GM19025 (cell line): ENCODE measurements around the gene SOX6.
"Not testable (repeated sequence)": the region's sequence is repeated elsewhere in the genome, so short reads cannot be mapped to it uniquely, and the experiment has no call there.

Experiments
- ATAC-seq: cut with Tn5 transposase; IDR thresholded peaks from one replicate; pipeline ENCODE4 v1.9.1; 2021; ENCODE audit warnings: mild to moderate bottlenecking, low read depth, moderate library complexity; ENCODE audit not compliant: unreplicated experiment

Gene SOX6

DNA sequence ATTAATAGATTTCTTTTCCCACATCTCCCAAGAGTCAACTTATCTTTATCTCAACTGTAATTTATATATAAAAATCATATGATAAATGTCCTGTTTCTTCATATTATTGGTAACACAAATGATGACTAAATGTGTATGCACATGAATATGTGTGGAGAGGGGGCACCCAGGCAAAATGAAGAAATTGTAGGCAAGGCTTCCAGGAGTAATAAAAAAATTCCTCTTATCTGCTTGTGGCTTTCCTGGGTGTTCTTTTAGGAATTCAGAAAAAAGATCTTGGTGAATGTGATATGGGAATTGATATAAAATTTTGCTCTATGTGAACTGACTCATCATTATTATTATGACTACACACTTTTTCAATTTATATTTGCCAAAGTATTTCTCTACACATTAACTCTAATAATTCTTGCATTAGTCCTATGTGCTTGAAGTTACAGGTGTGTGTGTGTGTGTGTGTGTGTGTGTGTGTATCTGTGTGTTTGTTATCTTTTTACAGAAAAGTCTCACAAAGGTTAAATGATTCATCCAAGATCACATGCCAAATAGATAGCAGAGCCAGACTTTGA, 197.8 kb downstream of the SOX6 start:
- ATAC-seq: no peak

DNA sequence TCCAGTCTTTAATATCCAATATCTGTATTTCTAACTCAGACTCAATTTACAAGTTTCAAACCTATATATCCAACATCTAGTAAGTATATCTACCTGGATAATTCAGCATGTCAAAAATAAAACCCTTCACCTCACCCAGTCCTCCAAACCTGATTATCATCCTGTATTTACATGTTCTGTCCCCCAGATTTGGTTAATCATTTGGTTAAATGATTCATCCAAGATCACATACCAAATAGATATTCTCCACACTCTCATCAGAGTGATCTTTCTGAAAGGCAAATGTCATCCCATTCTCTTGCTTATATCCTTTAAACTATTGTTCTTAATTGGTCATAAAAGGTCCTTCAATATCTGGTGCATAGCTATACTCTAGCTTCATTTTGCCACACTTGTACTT, 199.0 kb downstream of the SOX6 start:
- ATAC-seq: no peak

- no peak for ATAC-seq
These were observed 200.9 kb downstream of the SOX6 start for GRCh38 chr11:16155448-16155847.

DNA sequence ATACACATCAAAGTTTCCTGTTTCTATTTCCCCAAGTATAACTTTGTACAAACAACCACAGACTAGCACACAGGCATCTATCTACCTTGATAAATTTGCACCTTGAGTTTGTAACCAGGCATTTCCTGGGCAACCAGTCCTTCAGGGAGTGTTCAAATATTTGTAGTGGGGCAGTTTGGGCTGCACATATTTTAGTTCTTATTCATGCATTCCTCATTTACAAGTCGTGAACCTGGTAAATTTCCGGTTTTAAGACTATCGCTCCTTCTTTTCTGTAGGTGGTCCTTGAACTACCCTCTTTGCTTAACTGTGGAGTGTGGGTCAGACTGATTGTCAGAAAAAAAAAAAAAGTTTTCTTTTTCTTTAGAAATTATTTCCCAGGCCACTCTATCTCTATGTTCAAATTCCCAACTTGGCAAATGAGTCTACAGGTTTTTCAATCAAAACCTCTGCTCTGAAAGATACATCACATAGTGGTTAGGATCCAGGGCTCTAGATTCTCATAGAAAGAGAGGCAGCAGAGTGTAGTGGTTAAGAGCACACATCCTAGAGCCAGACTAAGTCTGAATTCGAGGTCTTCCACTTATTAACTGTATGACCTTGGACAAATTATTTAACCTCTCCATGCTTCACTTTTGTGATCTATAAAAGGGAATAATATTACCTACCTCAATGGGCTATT, 201.5 kb downstream of the SOX6 start:
- ATAC-seq: no peak

GRCh38 chr11:16153951-16154350, 202.4 kb downstream of the SOX6 start:
- ATAC-seq: no peak

GRCh38 chr11:16151138-16151537, 205.2 kb downstream of the SOX6 start:
- no peak for ATAC-seq

GRCh38 chr11:16149476-16149875, 206.9 kb downstream of the SOX6 start:
- ATAC-seq: no peak

GRCh38 chr11:16148301-16148931, 207.9 kb downstream of the SOX6 start:
- ATAC-seq: no peak

GRCh38 chr11:16146980-16147379, 209.4 kb downstream of the SOX6 start:
- ATAC-seq: not testable (repeated sequence)

DNA sequence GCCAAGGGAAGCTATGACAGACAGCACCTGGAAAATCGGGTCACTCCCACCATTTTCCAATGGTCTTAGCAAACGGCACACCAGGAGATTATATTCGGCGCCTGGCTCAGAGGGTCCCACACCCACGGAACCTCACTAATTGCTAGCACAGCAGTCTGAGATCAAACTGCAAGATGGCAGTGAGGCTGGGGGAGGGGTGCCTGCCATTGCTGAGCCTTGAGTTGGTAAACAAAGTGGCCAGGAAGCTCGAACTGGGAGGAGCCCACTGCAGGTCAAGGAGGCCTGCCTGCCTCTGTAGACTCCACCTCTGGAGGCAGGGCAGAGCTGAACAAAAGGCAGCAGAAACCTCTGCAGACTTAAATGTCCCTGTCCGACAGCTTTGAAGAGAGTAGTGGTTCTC, 214.7 kb downstream of the SOX6 start:
- not testable (repeated sequence) for ATAC-seq

DNA sequence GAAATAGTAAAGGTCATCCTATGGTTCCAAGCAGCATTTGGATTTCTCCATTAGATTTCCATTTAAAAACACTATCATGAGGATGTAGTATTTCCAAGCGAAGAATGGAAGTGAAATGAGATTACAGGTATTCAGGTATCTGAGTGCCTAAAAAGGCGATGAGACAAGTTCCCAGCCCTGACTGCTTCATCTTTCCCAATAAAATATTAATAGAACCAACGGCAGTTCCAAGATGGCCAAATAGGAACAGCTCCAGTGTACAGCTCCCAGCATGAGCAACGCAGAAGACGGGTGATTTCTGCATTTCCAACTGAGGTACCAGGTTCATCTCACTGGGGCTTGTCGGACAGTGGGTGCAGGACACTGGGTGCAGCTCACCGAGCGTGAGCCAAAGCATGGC, 215.2 kb downstream of the SOX6 start:
- not testable (repeated sequence) for ATAC-seq

DNA sequence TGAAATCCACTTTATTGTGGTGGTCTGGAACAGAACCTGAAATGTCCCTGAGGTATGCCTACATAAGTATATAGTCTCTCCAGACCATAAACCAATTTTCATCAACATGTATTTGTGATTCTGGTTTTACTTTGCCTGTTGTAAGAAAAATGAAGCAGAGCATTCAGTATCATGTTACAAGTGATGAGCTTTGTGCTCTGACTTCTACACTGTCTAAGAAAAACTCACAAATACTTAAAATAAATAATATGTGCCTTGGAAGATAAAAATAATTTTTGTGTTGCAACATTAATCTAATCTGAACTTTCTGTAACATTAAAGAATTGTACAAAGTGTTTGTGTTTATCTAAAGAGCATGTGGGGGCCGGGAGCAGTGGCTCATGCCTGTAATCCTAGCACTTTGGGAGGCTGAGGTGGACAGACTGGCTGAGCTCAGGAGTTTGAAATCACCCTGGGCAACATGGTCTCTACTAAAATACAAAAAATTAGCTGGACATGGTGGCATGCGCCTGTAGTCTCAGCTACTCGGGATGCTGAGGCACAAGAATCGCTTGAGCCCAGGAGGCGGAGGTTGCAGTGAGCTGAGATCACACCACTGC, 219.5 kb downstream of the SOX6 start:
- no peak for ATAC-seq

- ATAC-seq: no peak
These were observed 222.5 kb downstream of the SOX6 start for GRCh38 chr11:16133867-16134266.

DNA sequence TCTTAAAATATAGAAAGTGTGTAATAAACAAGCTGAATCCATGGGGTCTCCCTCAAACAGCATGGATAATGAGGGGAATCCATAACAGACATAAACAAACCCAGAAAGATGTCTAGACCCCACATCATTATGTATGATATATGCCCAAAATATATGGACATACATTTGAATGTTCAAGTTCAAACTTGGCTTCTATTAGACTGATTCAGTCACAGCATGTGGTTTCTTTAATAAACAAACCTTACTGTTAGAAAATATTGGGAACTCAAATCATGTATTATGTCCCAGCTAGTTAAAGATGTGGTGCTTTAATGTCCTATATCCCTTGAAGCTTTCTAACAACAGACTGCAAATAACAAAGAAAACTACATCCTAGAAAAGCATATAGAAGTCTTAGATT, 228.6 kb downstream of the SOX6 start:
- no peak for ATAC-seq

DNA sequence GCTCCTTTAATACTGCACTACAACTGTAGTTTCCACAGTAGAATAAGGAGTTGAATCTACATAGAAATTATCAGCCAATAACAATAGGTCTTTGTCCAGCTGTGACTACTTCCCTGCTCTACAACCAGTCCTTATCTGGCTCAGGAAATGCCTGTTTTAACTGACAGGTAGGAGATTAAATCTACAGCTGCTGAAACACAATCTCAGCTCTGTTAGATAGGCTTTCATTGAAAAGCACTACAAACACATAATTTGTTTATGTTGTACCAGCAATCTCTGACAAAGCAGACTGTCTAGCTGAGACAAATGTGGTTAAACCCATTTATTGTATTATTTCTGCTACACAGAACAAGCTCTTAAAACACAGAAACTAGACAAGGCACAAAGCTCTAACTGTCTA, 230.0 kb downstream of the SOX6 start:
- ATAC-seq: no peak

- no peak for ATAC-seq
These were observed 230.6 kb downstream of the SOX6 start for GRCh38 chr11:16125796-16126195.

DNA sequence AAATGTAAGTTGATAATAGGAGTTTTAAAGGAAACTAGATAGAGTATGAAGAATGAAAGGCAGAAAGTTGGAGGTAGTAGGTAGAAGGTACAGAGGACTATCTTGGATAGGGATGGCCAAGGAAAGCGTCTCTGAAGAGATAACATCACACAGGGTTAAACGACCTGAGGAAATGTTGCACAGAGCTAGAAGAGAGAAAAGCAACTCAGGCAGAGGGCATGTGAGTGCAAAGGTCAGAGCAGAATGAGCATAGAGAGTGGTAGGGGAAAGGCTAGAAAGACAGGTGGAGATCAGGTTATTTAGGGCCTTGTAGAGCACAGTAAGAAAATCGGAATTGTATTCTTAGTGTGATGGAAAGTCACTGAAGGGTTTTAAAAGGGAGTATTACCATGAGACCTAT, 232.0 kb downstream of the SOX6 start:
- no peak for ATAC-seq

DNA sequence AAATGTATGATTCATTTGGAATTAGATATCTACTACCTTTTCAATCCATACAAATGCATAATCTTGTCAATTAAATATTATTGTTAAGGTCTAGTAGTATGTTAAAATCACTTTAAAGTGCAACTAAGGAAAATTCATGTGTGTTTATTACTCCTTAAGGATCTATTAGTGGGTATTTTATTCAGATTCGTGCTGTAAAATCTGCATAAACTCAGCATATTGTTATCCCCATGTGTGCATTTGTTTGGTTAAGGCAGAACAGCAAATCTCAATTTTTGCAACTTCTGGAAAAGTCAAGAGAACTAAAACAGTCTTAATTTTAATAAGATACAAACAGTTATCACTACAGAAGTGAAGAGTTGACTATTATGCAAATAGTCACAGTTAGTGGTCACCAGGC, 234.5 kb downstream of the SOX6 start:
- no peak for ATAC-seq

DNA sequence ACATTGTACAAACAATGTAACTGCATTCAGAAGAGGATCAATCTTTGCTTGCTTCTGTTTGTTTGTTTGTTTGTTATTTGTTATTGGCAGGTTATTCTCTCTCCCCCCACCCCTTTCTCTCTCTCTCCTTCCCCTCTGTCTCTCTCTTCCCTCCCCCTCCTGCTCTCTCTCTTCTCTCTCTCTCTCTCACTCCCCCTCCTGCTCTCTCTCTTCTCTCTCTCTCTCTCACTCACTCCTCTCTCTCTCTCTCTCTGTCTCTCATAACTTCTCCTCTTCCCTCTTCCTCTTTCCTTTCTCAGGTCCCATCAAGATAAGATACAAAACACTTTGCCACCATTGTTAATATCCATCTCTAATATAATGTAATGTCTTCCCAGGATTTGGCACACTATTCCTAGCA, 236.3 kb downstream of the SOX6 start:
- no peak for ATAC-seq

- ATAC-seq: no peak
These were observed 238.2 kb downstream of the SOX6 start for GRCh38 chr11:16117989-16118756.
